H1 (cell line): ENCODE data around the gene MEF2A. TPM values are rescaled to one million over a fixed set of nuclear protein-coding genes. Genes with fewer than 3 reads are reported as not detected.

Source experiments
- ATF2 ChIP-seq: IDR thresholded peaks from 2 replicates; pipeline ENCODE4 v1.6.1; 2012; ENCODE audit warnings: low read length, inconsistent platforms
- polyA plus RNA-seq, 7 experiments: library from polyadenylated mRNA; depleted of rRNA in 3 of 7; stranded (reverse) in 5 of 7; unstranded in 2 of 7; fragments of >200 nt in 5 of 7; fragments of 200-250 nt in 2 of 7; gene quantifications; 1 replicate in 5 of 7; 2 replicates in 1 of 7; 4 replicates in 1 of 7; pipeline versions ENCODE4 v1.2.1 to v1.2.3, GENCODE V29; 2011 to 2013; ENCODE audit warnings: missing spikeins in 2 of 7, mixed read lengths in 2 of 7
- total RNA-seq: library from RNA; stranded (reverse); fragmentation: NEBNext Ultra II Directional; extraction: Animal tissue kit (Norgen Biotek cat#: 25700); gene quantifications from 2 replicates; pipeline ENCODE4 v1.2.1, GENCODE V29; 2021

Gene MEF2A
- total and polyA plus RNA-seq, 2 of the 8 experiments (the other 6 are each of a cell fraction or from before 2014, with no cell fraction given): 15.6 to 22.5 TPM

GRCh38 chr15:99574048-99574447, 8.3 kb downstream of the MEF2A start (continued):
- TF ChIP-seq ATF2: no peak
